OCI-LY7 (cell line): ENCODE measurements around the gene ATXN7L2. TPM values are rescaled to one million over a fixed set of nuclear protein-coding genes. Genes with fewer than 3 reads are reported as not detected.

Experiments
- BruUV-seq: library from RNA; stranded (reverse); fragments of 400-500 nt; replicated peaks from 2 replicates; lab custom pipeline; 2021; lab: Mats Ljungman, UMichigan
- CTCF ChIA-PET: fragments of 300-600 bp; sonication (Branson Sonifier 250); formaldehyde crosslinking; loops from one replicate; lab custom pipeline; 2022; ENCODE audit warnings: antibody characterized with exemption; ENCODE audit not compliant: unreplicated experiment; lab: Charles Lee
- POLR2A ChIA-PET: fragments of 300-600 bp; sonication (Branson Sonifier 250); formaldehyde crosslinking; loops from one replicate; lab custom pipeline; 2022; ENCODE audit warnings: antibody characterized with exemption; lab: Charles Lee
- DNase-seq: peaks from one replicate; pipeline ENCODE4 v3.0.0-alpha.2; 2015; ENCODE audit warnings: low spot score
- H2AFZ ChIP-seq: fragments of 200-600 bp; sonication (generic), shearing (Covaris generic); 2 replicates; pipeline ENCODE4 v1.6.1; 2014; ENCODE audit warnings: mild to moderate bottlenecking, antibody characterized with exemption, low read length, moderate library complexity
- H3K27ac ChIP-seq: fragments of 200-600 bp; sonication (generic); 2 replicates; pipeline ENCODE4 v1.5.1; 2014; ENCODE audit warnings: mixed run types, low read depth, mild to moderate bottlenecking, moderate library complexity, low read length, inconsistent platforms; ENCODE audit not compliant: poor library complexity, severe bottlenecking
- H3K36me3 ChIP-seq: fragments of 200-600 bp; sonication (generic); 2 replicates; pipeline ENCODE4 v1.6.1; 2014; ENCODE audit warnings: mild to moderate bottlenecking, antibody characterized with exemption, low read length, moderate library complexity, mixed read lengths; ENCODE audit not compliant: insufficient read depth
- H3K4me1 ChIP-seq: fragments of 200-600 bp; sonication (generic); 2 replicates; pipeline ENCODE4 v1.5.1; 2014; ENCODE audit warnings: mild to moderate bottlenecking, low read length; ENCODE audit not compliant: insufficient read depth, poor library complexity, severe bottlenecking
- H3K4me2 ChIP-seq: fragments of 200-600 bp; sonication (generic); 2 replicates; pipeline ENCODE4 v1.6.1; 2014; ENCODE audit warnings: mild to moderate bottlenecking, low read length
- H3K4me3 ChIP-seq: fragments of 200-600 bp; sonication (generic); 2 replicates; pipeline ENCODE4 v1.5.1; 2014; ENCODE audit warnings: mild to moderate bottlenecking, low read depth, low read length; ENCODE audit not compliant: poor library complexity, severe bottlenecking
- H3K79me2 ChIP-seq: fragments of 200-600 bp; sonication (generic); 2 replicates; pipeline ENCODE4 v1.6.1; 2016; ENCODE audit warnings: low read depth, mild to moderate bottlenecking, low read length, moderate library complexity, mixed read lengths; ENCODE audit not compliant: insufficient read depth
- H3K9me2 ChIP-seq: fragments of 200-600 bp; sonication (generic); 2 replicates; pipeline ENCODE4 v1.6.1; 2016; ENCODE audit warnings: mild to moderate bottlenecking, low read length, mixed read lengths; ENCODE audit not compliant: insufficient read depth
- H3K9me3 ChIP-seq: fragments of 200-600 bp; sonication (generic); 2 replicates; pipeline ENCODE4 v1.6.1; 2014; ENCODE audit warnings: mild to moderate bottlenecking, mixed run types, low read length, mixed read lengths
- H4K20me1 ChIP-seq: fragments of 200-600 bp; sonication (generic); 2 replicates; pipeline ENCODE4 v1.6.1; 2014; ENCODE audit warnings: mild to moderate bottlenecking, antibody characterized with exemption, low read length, moderate library complexity, mixed read lengths; ENCODE audit not compliant: insufficient read depth
- EZH2phosphoT487 ChIP-seq: fragments of 200-600 bp; sonication (generic); IDR thresholded peaks from 2 replicates; pipeline ENCODE4 v1.6.1; 2018; ENCODE audit warnings: low read depth, borderline replicate concordance, mild to moderate bottlenecking, mixed run types, antibody characterized with exemption, low read length, moderate library complexity, mixed read lengths
- intact Hi-C: fragments of 100-400 bp; cut with micrococcal nuclease; formaldehyde crosslinking; loops from one replicate; pipeline ENCODE4 v1.10.0; 2022; ENCODE audit not compliant: unreplicated experiment
- total RNA-seq, 2 experiments: library from RNA; depleted of rRNA in 1 of 2; stranded (reverse); fragments of >200 nt in 1 of 2; shearing (Covaris generic) in 1 of 2; gene quantifications; 2 replicates each; pipeline ENCODE4 v1.2.3, GENCODE V29; 2014 to 2022
- TF ChIP-seq, protein P1 (sequence below): fragments of 200-600 bp; sonication (generic); conservative IDR thresholded peaks from 2 replicates; pipeline ENCODE4 v1.5.1; 2014; ENCODE audit warnings: mild to moderate bottlenecking, antibody characterized with exemption, low read length, moderate library complexity, mixed read lengths

Gene ATXN7L2
- total RNA-seq, 2 experiments from 2014 or later = 6.5 to 8.2 TPM

DNA sequence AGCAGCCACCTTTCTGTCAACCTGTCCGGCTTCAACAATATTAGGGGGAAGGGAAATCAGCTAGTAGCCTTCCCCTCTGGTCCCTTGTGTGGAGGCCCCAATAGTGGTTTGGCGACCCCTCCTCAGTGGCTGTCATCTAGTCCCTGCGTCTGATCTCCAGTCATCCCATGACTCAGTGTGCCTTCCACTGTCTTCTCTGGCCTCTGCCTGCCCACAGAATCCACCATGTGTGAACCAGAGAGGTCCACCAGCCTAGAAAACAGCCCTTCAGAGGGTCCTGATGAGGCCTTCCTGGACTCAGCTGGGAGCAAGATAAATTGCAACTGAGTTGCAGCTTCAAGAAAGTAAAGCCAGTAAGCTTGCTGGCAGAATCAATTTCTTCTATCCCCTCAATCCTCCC lies 3.8 kb upstream of the ATXN7L2 start:
- DNase-seq = no peak

DNA sequence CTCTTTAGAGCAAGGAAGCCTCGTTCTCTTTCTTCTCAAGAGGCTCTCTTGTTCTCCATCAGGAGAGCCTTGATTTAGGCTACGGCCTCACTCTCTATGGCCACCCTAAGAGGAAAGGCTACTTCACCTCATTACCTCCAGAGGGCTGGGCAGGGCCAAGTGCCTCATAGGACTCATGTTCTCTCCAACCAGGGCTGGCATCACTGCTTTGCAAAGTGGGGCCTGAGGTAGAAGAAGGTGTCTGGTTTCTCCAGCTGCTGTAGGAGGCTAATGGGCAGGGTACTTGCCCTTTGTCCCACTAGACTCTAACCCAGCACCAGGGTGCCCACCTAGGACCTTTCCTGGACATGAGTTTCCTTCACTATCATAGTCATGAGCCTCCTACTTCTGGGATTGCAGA lies 2.1 kb upstream of the ATXN7L2 start:
- H4K20me1 ChIP-seq = no peaks in the 10 kb centered on the region
- H3K36me3 ChIP-seq = no peaks in the 10 kb centered on the region
- intact Hi-C loops = loop anchor here (5.0 kb wide), 1 partner anchor 199 kb away; the partner anchor contains the start of gene PSRC1
- TF ChIP-seq, protein P1, sequence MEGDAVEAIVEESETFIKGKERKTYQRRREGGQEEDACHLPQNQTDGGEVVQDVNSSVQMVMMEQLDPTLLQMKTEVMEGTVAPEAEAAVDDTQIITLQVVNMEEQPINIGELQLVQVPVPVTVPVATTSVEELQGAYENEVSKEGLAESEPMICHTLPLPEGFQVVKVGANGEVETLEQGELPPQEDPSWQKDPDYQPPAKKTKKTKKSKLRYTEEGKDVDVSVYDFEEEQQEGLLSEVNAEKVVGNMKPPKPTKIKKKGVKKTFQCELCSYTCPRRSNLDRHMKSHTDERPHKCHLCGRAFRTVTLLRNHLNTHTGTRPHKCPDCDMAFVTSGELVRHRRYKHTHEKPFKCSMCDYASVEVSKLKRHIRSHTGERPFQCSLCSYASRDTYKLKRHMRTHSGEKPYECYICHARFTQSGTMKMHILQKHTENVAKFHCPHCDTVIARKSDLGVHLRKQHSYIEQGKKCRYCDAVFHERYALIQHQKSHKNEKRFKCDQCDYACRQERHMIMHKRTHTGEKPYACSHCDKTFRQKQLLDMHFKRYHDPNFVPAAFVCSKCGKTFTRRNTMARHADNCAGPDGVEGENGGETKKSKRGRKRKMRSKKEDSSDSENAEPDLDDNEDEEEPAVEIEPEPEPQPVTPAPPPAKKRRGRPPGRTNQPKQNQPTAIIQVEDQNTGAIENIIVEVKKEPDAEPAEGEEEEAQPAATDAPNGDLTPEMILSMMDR = no peak
- TF ChIP-seq EZH2phosphoT487 = no peak
- POLR2A ChIA-PET = interaction anchor here (0.6 kb wide), 1 partner anchor 482 kb away, joined by 4 read pairs; no protein-coding TSS in a partner anchor
- H3K27ac ChIP-seq = no peak overlapping the region
- no peak overlapping the region for H3K4me3 ChIP-seq
- H3K9me2 ChIP-seq = no peaks in the 10 kb centered on the region
- no peak overlapping the region for H3K4me2 ChIP-seq
- no TSS peak for BruUV-seq
- H3K9me3 ChIP-seq = no peaks in the 10 kb centered on the region
- H3K4me1 ChIP-seq = peaks cover 18% of the 10 kb centered on the region
- no peaks in the 10 kb centered on the region; the same call in 1 of the 2 replicates for H3K79me2 ChIP-seq
- no peak overlapping the region for H2AFZ ChIP-seq
- CTCF ChIA-PET = no interaction called here
- DNase-seq = no peak

More for the DNA sequence above, 3.8 kb upstream of the ATXN7L2 start:
- Histone ChIP-seq H3K36me3 (no peaks in the 10 kb centered on the region), H3K9me3 (no peaks in the 10 kb centered on the region), H4K20me1 (no peaks in the 10 kb centered on the region), H3K79me2 (no peaks in the 10 kb centered on the region; the same call in 1 of the 2 replicates), H3K4me1 (peaks cover 13% of the 10 kb centered on the region), H3K4me2 (no peak overlapping the region), H3K4me3 (no peak overlapping the region), H2AFZ (no peak overlapping the region), H3K9me2 (no peaks in the 10 kb centered on the region), H3K27ac (no peak overlapping the region)
- intact Hi-C loops = loop anchor here (5.0 kb wide), 1 partner anchor 198 kb away; the partner anchor contains the start of gene PSRC1
- no TSS peak for BruUV-seq
- ChIA-PET POLR2A (interaction anchor here (0.6 kb wide), 1 partner anchor 68 kb away, joined by 3 read pairs; no protein-coding TSS in a partner anchor), CTCF (no interaction called here)
- no peak for TF ChIP-seq EZH2phosphoT487
- TF ChIP-seq, protein P1 = no peak

DNA sequence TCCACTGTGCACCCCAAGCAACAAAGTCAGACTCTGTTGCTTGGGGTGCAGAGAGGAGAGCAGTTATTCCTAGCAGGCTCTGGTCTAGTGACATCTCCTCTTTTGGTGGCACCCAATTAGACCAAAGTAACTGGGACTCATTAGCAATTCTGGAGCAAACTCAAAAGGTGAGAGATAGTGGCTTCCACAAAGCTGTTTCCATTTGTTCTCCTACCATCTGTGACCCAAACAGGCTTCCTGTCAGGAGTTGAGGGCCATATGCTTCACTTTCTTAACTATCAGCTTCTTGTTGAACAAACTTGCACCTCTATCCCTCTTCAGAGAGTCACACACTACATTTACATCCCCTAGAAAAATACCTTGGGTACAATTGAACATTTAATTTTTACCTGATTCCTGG lies 1.5 kb upstream of the ATXN7L2 start:
- DNase-seq = no peak
- H3K4me1 ChIP-seq = peaks cover 18% of the 10 kb centered on the region
- intact Hi-C loops = loop anchor here (5.0 kb wide), 1 partner anchor 200 kb away; the partner anchor contains the start of gene PSRC1
- H3K4me3 ChIP-seq = no peak overlapping the region
- H2AFZ ChIP-seq = no peak overlapping the region
- POLR2A ChIA-PET = interaction anchor here (0.6 kb wide), 2 partner anchors 483 to 677 kb away, joined by 4 to 5 read pairs; no protein-coding TSS in a partner anchor
- no peaks in the 10 kb centered on the region for H3K9me2 ChIP-seq
- no peak for TF ChIP-seq EZH2phosphoT487
- TF ChIP-seq, protein P1 = no peak
- H3K9me3 ChIP-seq = no peaks in the 10 kb centered on the region
- CTCF ChIA-PET = no interaction called here
- no peak overlapping the region for H3K4me2 ChIP-seq
- no TSS peak for BruUV-seq
- no peaks in the 10 kb centered on the region for H4K20me1 ChIP-seq
- no peaks in the 10 kb centered on the region; the same call in 1 of the 2 replicates for H3K79me2 ChIP-seq
- no peaks in the 10 kb centered on the region for H3K36me3 ChIP-seq
- no peak overlapping the region for H3K27ac ChIP-seq
